K562 (cell line): ENCODE measurements around the gene QARS1. TPM values are rescaled to one million over a fixed set of nuclear protein-coding genes. Genes with fewer than 3 reads are reported as not detected.

ENCODE experiments used
- SMARCC2 ChIP-seq: fragments of 450-650 bp; IDR thresholded peaks from 2 replicates; pipeline ENCODE4 v1.6.1; 2017; ENCODE audit warnings: antibody characterized with exemption, moderate library complexity, mild to moderate bottlenecking, low read depth
- ZBTB40 ChIP-seq, 2 experiments: fragments of 450-650 bp in 1 of 2; sonication (generic) in 1 of 2; formaldehyde crosslinking in 1 of 2; IDR thresholded peaks; 2 replicates each; pipeline versions ENCODE4 v1.7.1 to v1.9.0; 2016 to 2022; ENCODE audit warnings: inconsistent platforms in 1 of 2, mild to moderate bottlenecking in 1 of 2, missing genetic modification reagents in 1 of 2
- ZFX ChIP-seq: sonication (generic); formaldehyde crosslinking; IDR thresholded peaks from 2 replicates; pipeline ENCODE4 v1.8.0; 2022; ENCODE audit warnings: mild to moderate bottlenecking, missing genetic modification reagents, moderate library complexity
- ZNF124 ChIP-seq: sonication (generic); formaldehyde crosslinking; IDR thresholded peaks from 2 replicates; pipeline ENCODE4 v1.8.1; 2022; ENCODE audit warnings: missing genetic modification reagents
- polyA plus RNA-seq, 8 experiments: library from polyadenylated mRNA; depleted of rRNA in 4 of 8; stranded (reverse) in 5 of 8; unstranded in 3 of 8; fragments of >200 nt; fragmentation: Nextera tagmentation in 2 of 8; fragmentation: Illumina TruSeq in 1 of 8; extraction: Ambion mirVana in 2 of 8; extraction: Trizol in 1 of 8; gene quantifications; 2 replicates each; pipeline versions ENCODE4 v1.2.1 to v1.2.3, GENCODE V29; 2011 to 2014; ENCODE audit warnings: inconsistent platforms in 1 of 8, missing spikeins in 1 of 8
- total RNA-seq, 7 experiments: library from RNA; depleted of rRNA in 6 of 7; stranded (reverse); fragments of >200 nt in 6 of 7; fragmentation: Illumina TruSeq in 2 of 7; extraction: Trizol in 2 of 7; gene quantifications; 2 replicates each; pipeline versions ENCODE4 v1.2.1 to v1.2.3, GENCODE V29; 2011 to 2021; ENCODE audit warnings: low replicate concordance in 1 of 7

QARS1 gene
- total and polyA plus RNA-seq, 9 of the 15 experiments (the other 6 are each of a cell fraction or from before 2014, with no cell fraction given) = 148 to 310 (median 273) TPM

GRCh38 chr3:49054344-49054862 is 50.2 kb downstream of the QARS1 start (continued):
- no peak for TF ChIP-seq ZBTB40 (IDR thresholded peaks at IDR 0.05)
- TF ChIP-seq ZBTB40 (CRISPR knock-in tag; IDR thresholded peaks at IDR 0.05) = no peak
- TF ChIP-seq SMARCC2 = no peak
- no peak for TF ChIP-seq ZNF124 (CRISPR knock-in tag)
- no peak for TF ChIP-seq ZFX (CRISPR knock-in tag)
